HepG2 (cell line): ENCODE data around the gene ANGPTL7. TPM values are rescaled to one million over a fixed set of nuclear protein-coding genes. Genes with fewer than 3 reads are reported as not detected.

Source experiments
- CREBL2 ChIP-seq: sonication (generic); formaldehyde crosslinking; IDR thresholded peaks from 2 replicates; pipeline ENCODE4 v1.8.1; 2023; ENCODE audit warnings: missing genetic modification reagents, mild to moderate bottlenecking, borderline replicate concordance
- EED ChIP-seq: sonication (generic); formaldehyde crosslinking; IDR thresholded peaks from 2 replicates; pipeline ENCODE4 v1.5.0; 2020; ENCODE audit warnings: mild to moderate bottlenecking, missing genetic modification reagents
- HOMEZ ChIP-seq: IDR thresholded peaks from 2 replicates; pipeline ENCODE4 v1.6.1; 2016; ENCODE audit warnings: low read depth
- PRDM4 ChIP-seq: sonication (generic); formaldehyde crosslinking; IDR thresholded peaks from 2 replicates; pipeline ENCODE4 v1.9.0; 2021; ENCODE audit warnings: missing genetic modification reagents, borderline replicate concordance
- SPEN ChIP-seq: sonication (generic); formaldehyde crosslinking; IDR thresholded peaks from 2 replicates; pipeline ENCODE4 v1.5.1; 2020; ENCODE audit warnings: low read depth, mild to moderate bottlenecking, missing genetic modification reagents
- ZBTB46 ChIP-seq: sonication (generic); formaldehyde crosslinking; IDR thresholded peaks from 2 replicates; pipeline ENCODE4 v1.4.0; 2020; ENCODE audit warnings: mild to moderate bottlenecking, missing genetic modification reagents, borderline replicate concordance
- ZGPAT ChIP-seq: IDR thresholded peaks from 2 replicates; pipeline ENCODE4 v1.6.1; 2016; ENCODE audit warnings: mild to moderate bottlenecking
- ZKSCAN5 ChIP-seq: sonication (generic); formaldehyde crosslinking; IDR thresholded peaks from 2 replicates; pipeline ENCODE4 v1.5.1; 2020; ENCODE audit warnings: mild to moderate bottlenecking, missing genetic modification reagents
- ZNF468 ChIP-seq: sonication (generic); formaldehyde crosslinking; IDR thresholded peaks from 2 replicates; pipeline ENCODE4 v1.8.0; 2022; ENCODE audit warnings: mild to moderate bottlenecking, moderate library complexity, missing genetic modification reagents
- polyA plus RNA-seq, 8 experiments: library from polyadenylated mRNA; depleted of rRNA in 3 of 8; stranded (reverse) in 7 of 8; unstranded in 1 of 8; fragments of >200 nt; fragmentation: Illumina TruSeq in 4 of 8; extraction: Trizol in 4 of 8; gene quantifications; 2 replicates each; pipeline versions ENCODE4 v1.2.1 to v1.2.3, GENCODE V29; 2011 to 2016; ENCODE audit warnings: low read depth in 4 of 8, missing spikeins in 1 of 8, mixed read lengths in 1 of 8; ENCODE audit not compliant: insufficient read depth in 1 of 8
- total RNA-seq, 5 experiments: library from RNA; depleted of rRNA; stranded (reverse); fragments of >200 nt; fragmentation: Illumina TruSeq; extraction: Trizol; gene quantifications; 2 replicates each; pipeline ENCODE4 v1.2.3, GENCODE V29; 2016; ENCODE audit warnings: low read depth in 1 of 5

The ANGPTL7 gene
- total and polyA plus RNA-seq, 2 of the 13 experiments (the other 11 are each of a cell fraction or from before 2014, with no cell fraction given), result not detected

GRCh38 chr1:11207898-11208611, 18.9 kb downstream of the ANGPTL7 start (continued):
- TF ChIP-seq ZBTB46 (CRISPR knock-in tag) (no peak), PRDM4 (CRISPR knock-in tag) (no peak), ZNF468 (CRISPR knock-in tag) (no peak), EED (no peak), ZGPAT (CRISPR knock-in tag) (no peak), CREBL2 (CRISPR knock-in tag) (no peak), SPEN (CRISPR knock-in tag) (no peak), ZKSCAN5 (CRISPR knock-in tag) (no peak), HOMEZ (CRISPR knock-in tag) (no peak)
